ENCODE measurements around the gene BID.
"Not testable (repeated sequence)": the region's sequence is repeated elsewhere in the genome, so short reads cannot be mapped to it uniquely, and the experiment has no call there.

BID gene

DNA sequence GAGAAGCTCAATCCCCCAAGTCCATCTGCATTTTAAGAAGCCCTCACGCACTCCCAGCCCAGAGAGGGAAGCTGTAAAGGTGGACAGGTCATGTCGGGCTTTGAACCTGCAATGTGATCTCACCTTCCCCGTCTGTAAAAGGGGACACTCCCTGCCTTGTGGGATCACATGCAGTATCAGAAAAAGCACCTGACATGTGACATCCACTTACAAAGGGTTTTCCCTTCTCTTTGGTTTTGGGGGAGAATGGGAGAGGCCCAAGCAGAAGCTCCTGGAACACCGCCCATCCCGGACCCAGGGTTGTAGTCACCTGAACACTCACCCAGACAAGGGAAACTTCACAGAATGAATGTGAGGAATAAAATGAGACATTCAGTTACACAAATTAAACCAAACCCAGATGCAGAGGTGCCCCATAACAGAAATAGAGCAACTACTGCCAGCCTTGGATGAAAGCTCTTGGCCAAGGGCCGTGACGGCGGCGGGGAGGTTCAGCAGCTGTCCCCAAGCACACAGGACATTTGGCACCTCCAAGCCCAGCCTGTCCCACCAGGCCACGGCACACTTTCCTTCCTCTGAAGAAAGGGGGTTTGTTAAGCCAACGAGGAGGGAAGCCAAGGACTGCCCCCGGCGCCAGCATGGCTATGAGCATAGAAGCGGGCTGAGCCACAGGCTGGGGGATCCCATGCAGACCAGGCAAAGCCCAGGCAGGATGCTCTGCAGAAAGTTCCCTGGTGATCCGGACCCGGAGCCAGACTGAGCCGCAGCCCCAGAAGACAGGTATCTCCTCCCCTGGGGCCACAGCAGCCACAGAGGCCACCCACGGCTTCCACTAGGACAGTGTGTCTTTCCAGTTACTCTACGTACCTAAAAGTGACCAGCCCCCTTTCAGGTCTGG lies 3.8 kb downstream of the BID start:
- no peak overlapping the region for H3K4me3 Mint-ChIP-seq
- H3K9me3 Mint-ChIP-seq: no peaks in the 10 kb centered on the region
- H3K4me1 Mint-ChIP-seq: peaks cover 61% of the 10 kb centered on the region
- no peak overlapping the region for H3K27ac Mint-ChIP-seq
- DNase-seq (ENCODE audit: low spot score in 2 of 2) (no peak), ATAC-seq (no peak)
- H3K36me3 Mint-ChIP-seq: peaks cover 7% of the 10 kb centered on the region

DNA sequence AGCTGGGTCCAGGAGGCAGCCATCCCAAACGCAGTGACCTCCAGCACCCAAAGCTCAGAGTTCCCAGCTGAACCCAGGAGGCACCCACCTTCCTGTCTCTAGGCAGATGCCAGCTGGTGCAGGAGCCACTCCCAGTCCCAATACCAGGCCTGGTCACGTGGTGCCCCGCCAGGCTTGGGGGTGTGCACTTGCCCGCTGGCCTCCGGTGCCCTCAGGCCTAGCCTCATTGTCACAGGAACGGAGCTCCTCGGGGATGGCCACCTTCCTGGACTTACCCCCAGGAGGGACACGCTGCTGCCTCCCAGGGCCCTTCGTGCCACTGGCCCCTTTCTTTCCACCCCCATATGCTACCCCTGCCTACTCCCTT lies 4.6 kb downstream of the BID start:
- Mint-ChIP-seq H3K27ac (no peak overlapping the region), H3K9me3 (no peaks in the 10 kb centered on the region), H3K36me3 (peaks cover 7% of the 10 kb centered on the region), H3K4me1 (peaks cover 57% of the 10 kb centered on the region), H3K4me3 (no peak overlapping the region)
- DNase-seq (ENCODE audit: low spot score in 2 of 2): no peak
- ATAC-seq: no peak

DNA sequence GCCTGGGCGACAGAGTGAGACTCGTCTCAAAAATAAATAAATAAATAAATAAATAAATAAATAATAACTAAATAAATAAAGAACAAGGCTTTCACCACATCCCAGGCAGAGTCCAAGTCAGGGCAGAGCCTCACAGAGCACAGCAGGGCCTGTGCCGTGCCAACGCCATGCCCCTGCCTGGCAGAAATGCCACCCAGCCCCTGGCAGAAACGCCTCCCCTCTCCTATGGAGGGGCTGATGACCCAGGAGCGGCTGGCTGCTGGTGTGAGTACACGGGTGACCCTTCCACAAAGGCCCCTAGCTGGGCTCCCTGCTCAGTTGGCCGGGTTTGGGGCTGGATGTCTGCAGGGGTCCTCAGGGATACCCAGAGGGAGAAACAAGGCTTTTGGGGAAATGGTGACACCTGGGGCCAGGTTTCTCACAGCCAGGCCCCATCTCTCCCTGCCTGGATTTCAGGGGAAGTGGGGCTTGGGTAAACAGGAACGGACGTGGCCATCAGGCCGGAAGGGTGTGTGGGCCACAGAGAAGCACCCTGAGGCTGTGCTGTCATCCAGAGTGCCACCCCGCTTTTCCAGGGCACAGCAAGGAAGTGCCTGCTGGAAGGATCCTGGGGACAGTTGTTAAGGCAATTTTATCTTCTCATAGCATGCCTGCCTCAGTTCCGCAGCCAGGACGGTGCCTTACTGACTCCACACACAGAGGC lies 5.1 kb downstream of the BID start:
- ATAC-seq: no peak
- Mint-ChIP-seq H3K4me3 (no peak overlapping the region), H3K9me3 (no peaks in the 10 kb centered on the region), H3K36me3 (peaks cover 7% of the 10 kb centered on the region), H3K4me1 (peaks cover 61% of the 10 kb centered on the region), H3K27ac (no peak overlapping the region)
- DNase-seq (ENCODE audit: low spot score in 2 of 2): no peak

DNA sequence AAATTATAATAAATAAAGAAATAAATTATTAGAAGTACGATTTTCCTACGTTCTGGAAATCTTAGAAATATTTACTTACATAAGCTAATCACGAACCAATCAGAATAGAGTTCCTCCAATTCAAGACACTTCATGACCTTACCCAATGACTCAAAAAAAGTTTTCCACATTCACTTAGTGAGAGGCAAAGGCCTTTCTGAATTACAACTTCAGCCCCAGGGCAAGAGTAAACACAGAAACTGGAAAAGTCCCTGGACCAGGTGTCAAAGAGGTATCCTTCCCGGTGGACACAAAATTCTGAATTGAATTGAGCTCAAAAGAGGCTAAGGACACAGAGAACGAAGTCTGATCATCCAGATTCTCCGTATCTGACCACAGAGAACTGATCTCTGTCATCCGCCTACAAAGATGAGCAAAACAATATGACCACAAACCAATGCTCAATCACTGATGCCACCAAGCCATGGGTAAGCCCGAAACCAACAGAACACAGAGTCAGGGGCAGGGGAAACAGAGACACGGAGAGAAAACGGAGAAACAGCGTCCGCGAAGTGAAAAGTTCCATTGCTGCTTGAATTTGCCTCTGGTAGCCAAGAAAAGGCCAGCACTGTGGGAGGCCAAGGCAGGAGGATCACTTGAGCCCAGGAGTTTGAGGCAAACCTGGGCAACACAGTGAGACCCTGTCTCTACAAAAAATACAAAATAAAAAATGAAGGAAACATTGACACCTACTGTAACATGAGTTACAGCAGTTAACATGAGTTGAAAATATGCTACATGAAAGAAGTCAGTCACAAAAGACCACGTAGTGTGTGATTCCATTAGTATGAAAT lies 6.8 kb downstream of the BID start:
- H3K4me3 Mint-ChIP-seq: peak overlapping the region; percentile 62
- H3K27ac Mint-ChIP-seq: peak overlapping the region; percentile 57
- ATAC-seq (peak; percentile 99), DNase-seq (ENCODE audit: low spot score in 2 of 2) (peak; percentile 48 to 82)
- no peaks in the 10 kb centered on the region for H3K9me3 Mint-ChIP-seq
- H3K36me3 Mint-ChIP-seq: peaks cover 7% of the 10 kb centered on the region
- H3K4me1 Mint-ChIP-seq: peaks cover 51% of the 10 kb centered on the region

DNA sequence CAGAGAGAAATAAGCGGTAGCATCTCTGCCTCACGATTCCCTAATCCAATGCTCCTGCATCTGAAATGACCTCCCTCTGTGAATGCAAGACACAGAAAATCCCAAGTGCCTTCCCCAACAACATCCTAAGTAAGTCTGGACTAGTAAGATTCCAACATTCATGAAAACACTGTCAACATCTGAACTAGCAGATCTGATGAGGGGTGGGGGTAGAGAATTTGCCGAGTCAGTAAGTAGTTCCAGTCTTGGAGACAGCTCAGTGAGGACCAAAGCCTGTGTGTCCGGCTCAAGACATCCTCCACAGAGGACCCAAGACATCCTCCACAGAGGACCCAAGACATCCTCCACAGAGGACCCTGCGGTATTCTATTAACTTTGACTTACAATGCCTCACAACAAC lies 9.4 kb downstream of the BID start:
- not testable (repeated sequence) for ATAC-seq; DNase-seq (ENCODE audit: low spot score in 2 of 2); H3K27ac Mint-ChIP-seq; H3K9me3 Mint-ChIP-seq; H3K4me3 Mint-ChIP-seq
- Mint-ChIP-seq H3K36me3 (peaks cover 14% of the 10 kb centered on the region), H3K4me1 (peaks cover 31% of the 10 kb centered on the region)

DNA sequence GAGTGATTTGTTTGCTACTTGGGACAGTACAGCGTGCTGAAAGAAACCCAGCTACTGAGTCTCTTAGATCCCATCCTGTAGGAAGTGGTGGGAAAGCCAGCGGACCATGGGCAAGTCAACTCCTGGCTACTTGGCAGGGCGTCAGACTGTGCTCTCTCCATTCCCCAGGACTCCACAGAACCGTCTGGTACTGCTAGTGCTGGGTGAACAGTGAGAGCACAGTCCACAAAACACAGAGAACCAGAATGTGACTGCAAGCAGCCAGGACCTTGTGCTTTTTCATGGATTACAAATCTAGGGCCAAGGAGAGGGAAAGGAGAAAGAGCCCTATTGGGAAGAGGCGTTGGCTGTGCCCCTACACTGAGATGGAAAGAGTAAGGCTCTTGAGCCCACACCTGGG lies 10.2 kb downstream of the BID start:
- peaks cover 14% of the 10 kb centered on the region for H3K36me3 Mint-ChIP-seq
- H3K27ac Mint-ChIP-seq: no peak overlapping the region
- H3K9me3 Mint-ChIP-seq: no peaks in the 10 kb centered on the region
- H3K4me3 Mint-ChIP-seq: no peak overlapping the region
- ATAC-seq (no peak), DNase-seq (ENCODE audit: low spot score in 2 of 2) (no peak)
- peaks cover 24% of the 10 kb centered on the region for H3K4me1 Mint-ChIP-seq

DNA sequence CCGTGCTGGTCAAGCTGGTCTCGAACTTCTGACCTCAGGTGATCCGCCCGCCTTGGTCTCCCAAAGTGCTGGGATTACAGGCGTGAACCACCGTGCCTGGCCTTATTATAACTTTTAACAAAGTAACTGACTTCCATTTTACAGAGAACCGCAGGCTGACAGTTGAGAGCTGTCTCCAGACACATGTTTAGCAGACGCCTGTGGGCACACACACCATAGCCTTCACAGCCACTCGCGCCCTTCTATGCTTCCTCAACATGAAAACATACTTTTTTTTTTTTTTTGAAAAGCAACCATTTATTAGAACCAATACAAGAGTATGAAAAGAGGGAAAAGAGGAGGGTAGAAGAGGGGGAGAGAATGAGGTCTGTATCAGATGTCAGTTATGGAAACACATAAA lies 10.8 kb downstream of the BID start:
- not testable (repeated sequence) for H3K4me3 Mint-ChIP-seq; ATAC-seq; H3K27ac Mint-ChIP-seq; DNase-seq (ENCODE audit: low spot score in 2 of 2); H3K9me3 Mint-ChIP-seq
- H3K36me3 Mint-ChIP-seq: peaks cover 14% of the 10 kb centered on the region
- H3K4me1 Mint-ChIP-seq: peaks cover 28% of the 10 kb centered on the region

DNA sequence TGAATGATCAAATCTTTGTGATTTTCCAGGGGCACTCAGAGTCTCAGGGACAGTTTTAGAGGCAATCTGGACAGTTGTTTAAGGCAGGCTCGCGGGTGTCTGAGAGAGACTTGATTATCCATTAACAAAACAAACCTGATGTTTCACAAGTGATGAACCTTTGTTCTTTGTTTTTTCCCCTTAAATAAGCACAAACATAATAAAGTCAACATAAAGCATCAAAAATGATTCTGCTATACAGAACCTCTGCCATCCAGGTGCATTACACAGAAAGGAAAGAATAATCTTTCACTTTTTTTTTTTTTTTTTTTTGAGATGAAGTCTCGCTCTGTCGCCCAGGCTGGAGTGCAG lies 13.2 kb downstream of the BID start:
- Mint-ChIP-seq H3K4me1 (peaks cover 24% of the 10 kb centered on the region), H3K4me3 (no peak overlapping the region), H3K27ac (no peak overlapping the region), H3K36me3 (peaks cover 6% of the 10 kb centered on the region), H3K9me3 (no peaks in the 10 kb centered on the region)
- ATAC-seq: no peak
- DNase-seq (ENCODE audit: low spot score in 2 of 2): no peak

DNA sequence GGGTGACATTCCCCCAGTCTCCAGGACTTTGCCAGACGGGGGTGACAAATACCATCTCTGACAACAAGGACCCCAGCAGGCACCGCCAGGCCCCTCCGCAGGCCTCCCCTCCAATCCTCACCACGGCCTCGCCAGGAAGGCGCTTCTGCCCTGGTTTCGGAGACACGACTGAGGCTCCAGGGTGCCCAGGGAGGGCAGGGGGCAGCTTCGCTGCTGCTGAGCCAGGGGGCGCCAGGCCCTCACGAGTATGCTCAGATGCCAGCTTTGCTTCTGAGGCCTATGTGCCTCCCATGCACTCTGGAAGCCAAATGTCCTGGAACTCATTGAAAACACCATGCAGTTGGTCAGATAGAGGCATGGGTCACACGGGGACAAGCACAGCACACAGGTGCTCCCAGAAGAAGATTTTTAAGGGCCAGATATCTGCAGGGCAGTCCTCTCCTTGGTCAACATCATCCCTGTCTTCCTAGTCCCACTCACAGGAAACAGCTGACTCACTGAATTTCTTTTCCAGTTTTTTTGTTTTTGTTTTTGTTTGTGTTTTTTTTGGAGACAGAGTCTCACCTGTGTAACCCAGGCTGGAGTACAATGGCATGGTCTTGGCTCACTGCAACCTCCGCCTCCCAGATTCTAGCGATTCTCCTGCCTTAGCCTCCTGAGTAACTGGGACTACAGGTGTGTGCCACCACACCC lies 19.9 kb downstream of the BID start:
- H3K4me3 Mint-ChIP-seq: no peak overlapping the region
- H3K4me1 Mint-ChIP-seq: peaks cover 19% of the 10 kb centered on the region
- no peaks in the 10 kb centered on the region for H3K9me3 Mint-ChIP-seq
- peak overlapping the region; percentile 26 for H3K27ac Mint-ChIP-seq
- DNase-seq (ENCODE audit: low spot score in 2 of 2) (no peak), ATAC-seq (peak; percentile 67)
- no peaks in the 10 kb centered on the region for H3K36me3 Mint-ChIP-seq

DNA sequence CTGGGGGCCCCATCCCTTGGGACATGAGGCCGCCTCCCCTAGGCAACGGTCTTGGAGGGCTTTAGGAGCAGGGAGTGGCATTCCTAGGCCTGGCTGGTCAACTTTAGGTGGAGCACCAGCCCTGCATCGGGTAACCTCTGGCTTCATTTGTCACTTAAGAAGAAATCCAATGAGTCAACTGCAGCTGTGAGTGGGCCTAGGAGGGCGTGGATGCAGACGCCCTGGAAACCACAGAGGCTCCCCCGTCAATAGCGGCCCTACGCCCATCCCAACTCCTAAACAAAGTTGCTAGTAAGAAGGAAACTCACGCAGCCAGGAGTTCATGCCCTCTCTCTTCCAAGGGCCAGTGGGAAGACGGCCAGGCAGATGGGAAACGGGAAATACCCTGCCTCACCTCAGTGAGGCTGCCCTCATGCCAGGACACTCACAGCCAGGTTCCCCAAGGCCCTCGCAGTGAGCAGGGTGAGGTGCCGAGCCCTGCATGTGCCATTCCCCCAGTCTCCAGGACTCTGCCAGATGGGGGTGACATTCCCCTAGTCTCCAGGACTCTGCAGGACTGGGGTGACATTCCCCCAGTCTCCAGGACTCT lies 20.8 kb downstream of the BID start:
- Mint-ChIP-seq H3K4me1 (peaks cover 16% of the 10 kb centered on the region), H3K4me3 (no peak overlapping the region), H3K36me3 (no peaks in the 10 kb centered on the region), H3K27ac (no peak overlapping the region), H3K9me3 (no peaks in the 10 kb centered on the region)
- no peak for DNase-seq (ENCODE audit: low spot score in 2 of 2)
- no peak for ATAC-seq

DNA sequence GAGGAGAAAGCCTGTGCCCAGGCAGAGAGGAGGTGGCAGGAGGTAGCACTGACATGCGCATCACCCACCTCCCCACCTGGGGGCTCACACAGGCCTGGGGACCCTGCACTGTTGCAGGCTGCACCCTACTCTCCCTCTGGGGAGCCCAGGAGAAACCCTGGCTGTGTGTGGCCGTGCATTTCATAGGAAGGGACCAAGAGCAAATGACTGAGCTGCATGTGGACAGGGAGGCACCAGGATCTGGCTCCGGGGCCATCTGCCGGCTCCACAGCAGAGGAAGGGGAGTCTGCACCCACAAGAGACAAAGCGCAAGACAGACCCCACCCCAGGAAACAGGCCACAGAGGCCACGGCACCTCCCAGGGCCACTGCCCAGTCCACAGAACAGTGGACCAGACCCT lies 22.7 kb downstream of the BID start:
- no peak overlapping the region for H3K4me3 Mint-ChIP-seq
- no peaks in the 10 kb centered on the region for H3K9me3 Mint-ChIP-seq

DNA sequence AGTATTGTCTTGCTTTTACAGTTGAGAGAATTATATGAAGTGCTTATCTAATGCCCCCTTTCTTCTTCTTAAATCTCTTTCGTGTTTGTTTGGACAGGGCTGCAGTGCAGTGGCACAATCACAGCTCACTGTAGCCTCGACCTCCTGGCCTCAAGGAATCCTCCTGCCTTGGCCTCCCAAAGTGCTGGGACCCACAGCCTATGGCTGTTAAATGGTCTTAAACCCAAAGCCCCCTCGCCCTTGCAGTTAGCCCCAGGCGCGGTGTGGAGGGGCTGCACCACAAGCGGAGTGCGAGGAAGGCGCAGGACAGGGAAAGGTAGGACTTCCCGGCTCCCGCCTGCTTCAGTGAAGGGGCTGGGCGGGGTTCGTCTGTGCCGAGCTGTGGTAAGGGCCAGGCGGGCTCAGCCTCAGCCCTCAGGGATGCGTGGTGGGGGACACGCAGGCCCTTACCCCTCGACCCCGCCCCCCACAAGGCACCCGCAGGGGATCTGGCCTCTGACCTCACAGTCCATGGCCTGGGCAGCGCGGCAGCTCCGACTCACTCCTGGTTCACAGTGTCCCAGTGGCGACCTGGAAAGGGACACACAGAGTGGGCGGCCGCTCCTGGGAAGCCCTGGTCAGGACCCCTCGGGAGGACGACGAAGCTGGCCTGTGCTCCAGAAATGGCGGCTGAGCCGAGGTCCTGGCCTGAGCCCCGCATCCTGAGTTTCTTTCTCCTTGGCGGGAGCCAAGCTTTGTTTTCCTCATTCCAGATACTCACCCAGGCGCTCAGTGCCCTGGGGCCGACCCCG lies 24.5 kb downstream of the BID start:
- Mint-ChIP-seq H3K9me3 (no peaks in the 10 kb centered on the region), H3K4me1 (peaks cover 7% of the 10 kb centered on the region), H3K27ac (no peak overlapping the region), H3K36me3 (no peaks in the 10 kb centered on the region), H3K4me3 (no peak overlapping the region)
- ATAC-seq: no peak
- no peak for DNase-seq (ENCODE audit: low spot score in 2 of 2)

More for the DNA sequence above, 22.7 kb downstream of the BID start:
- Mint-ChIP-seq H3K4me1 (peaks cover 12% of the 10 kb centered on the region), H3K27ac (no peak overlapping the region), H3K36me3 (no peaks in the 10 kb centered on the region)
- ATAC-seq: no peak
- DNase-seq (ENCODE audit: low spot score in 2 of 2): no peak

DNA sequence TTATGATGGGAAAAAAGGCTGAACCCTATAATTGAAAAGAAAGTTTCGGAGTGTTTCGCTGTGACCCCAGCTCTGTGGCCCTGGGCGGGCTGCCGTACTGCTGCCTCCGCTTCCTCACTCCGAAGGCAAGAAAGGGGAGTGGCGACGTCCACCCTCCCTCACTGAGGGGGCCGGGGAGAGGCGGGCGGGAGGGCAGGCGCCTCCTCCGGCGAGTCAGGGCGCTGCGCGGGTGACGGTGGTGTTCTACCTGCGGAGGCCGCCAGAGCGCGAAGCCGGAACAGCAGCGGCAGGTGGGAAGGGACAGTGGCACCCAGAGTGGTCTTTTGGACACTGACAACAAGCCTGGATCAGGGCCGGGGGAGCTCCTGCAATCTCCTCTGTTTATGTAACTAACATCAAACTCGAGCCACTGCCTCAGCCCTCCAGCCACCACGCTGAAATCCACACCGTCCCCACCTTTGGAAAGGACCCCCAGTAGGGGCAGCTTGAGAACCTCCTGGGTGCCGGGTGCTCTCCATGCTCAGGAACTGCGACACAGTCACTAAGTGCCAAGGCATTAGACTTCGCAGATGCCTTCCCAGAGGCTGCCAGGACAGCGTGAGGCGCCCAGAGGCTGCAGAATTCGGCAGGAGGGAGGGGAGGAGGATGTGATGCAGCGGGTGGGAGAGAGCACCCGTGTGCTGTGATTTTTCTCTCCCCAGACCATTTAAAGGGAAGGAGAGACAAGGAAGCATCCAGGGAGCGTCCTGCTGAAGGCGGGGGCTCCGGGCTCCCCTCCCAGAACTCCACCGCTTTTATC lies 25.5 kb downstream of the BID start:
- H3K4me3 Mint-ChIP-seq: no peak overlapping the region
- H3K9me3 Mint-ChIP-seq: no peaks in the 10 kb centered on the region
- H3K36me3 Mint-ChIP-seq: no peaks in the 10 kb centered on the region
- no peaks in the 10 kb centered on the region for H3K4me1 Mint-ChIP-seq
- H3K27ac Mint-ChIP-seq: no peak overlapping the region
- DNase-seq (ENCODE audit: low spot score in 2 of 2): no peak
- ATAC-seq: no peak

Measured in stimulated activated effector memory CD8-positive, alpha-beta T cell treated with anti-CD3 and anti-CD28 coated beads, Interleukin-12 subunit alpha, Interleukin-12 subunit beta, amount 100 ng/mL, for 72 hours (primary cell).